Stimulated activated CD4-positive, alpha-beta T cell treated with anti-CD3 and anti-CD28 coated beads, Interleukin-4, amount 100 ng/mL, for 48 hours (primary cell): ENCODE measurements around the gene APC.
"Not testable (repeated sequence)": the region's sequence is repeated elsewhere in the genome, so short reads cannot be mapped to it uniquely, and the experiment has no call there.

Source experiments
- DNase-seq, 2 donors: peaks; one replicate each; pipeline ENCODE4 v3.0.0-alpha.2; 2020; ENCODE audit warnings: low read depth in 2 of 2

Gene APC

GRCh38 chr5:112716895-112717294 is 20.8 kb upstream of the APC start:
- DNase-seq = not testable (repeated sequence)

- DNase-seq = no peak
These were observed 20.1 kb upstream of the APC start for GRCh38 chr5:112717506-112718082.

GRCh38 chr5:112718344-112718743 is 19.3 kb upstream of the APC start:
- DNase-seq = no peak

GRCh38 chr5:112720576-112720975 is 17.1 kb upstream of the APC start:
- DNase-seq = no peak

GRCh38 chr5:112724901-112725300 is 12.8 kb upstream of the APC start:
- DNase-seq = no peak

GRCh38 chr5:112729630-112730029 is 8.1 kb upstream of the APC start:
- DNase-seq = no peak

GRCh38 chr5:112732131-112732530 is 5.6 kb upstream of the APC start:
- no peak for DNase-seq

- no peak for DNase-seq
These were observed 4.1 kb upstream of the APC start for GRCh38 chr5:112733586-112733985.

GRCh38 chr5:112734597-112734996 is 3.1 kb upstream of the APC start:
- DNase-seq = no peak

- no peak for DNase-seq
These were observed 2.0 kb upstream of the APC start for GRCh38 chr5:112735702-112736101.

- no peak for DNase-seq
These were observed 619 bp upstream of the APC start for GRCh38 chr5:112737070-112737462.

GRCh38 chr5:112738191-112738560 is 491 bp downstream of the APC start:
- no peak for DNase-seq

- DNase-seq = no peak
These were observed 4.7 kb downstream of the APC start for GRCh38 chr5:112742424-112742823.

GRCh38 chr5:112743631-112744030 is 5.9 kb downstream of the APC start:
- DNase-seq = no peak

GRCh38 chr5:112752335-112752734 is 14.7 kb downstream of the APC start:
- no peak for DNase-seq

GRCh38 chr5:112755703-112756102 is 18.0 kb downstream of the APC start:
- no peak for DNase-seq

- no peak for DNase-seq
These were observed 20.0 kb downstream of the APC start for GRCh38 chr5:112757468-112758208.

GRCh38 chr5:112758676-112759075 is 21.0 kb downstream of the APC start:
- DNase-seq = no peak

GRCh38 chr5:112762113-112762810 is 24.6 kb downstream of the APC start:
- no peak for DNase-seq

GRCh38 chr5:112763165-112763564 is 25.5 kb downstream of the APC start:
- no peak for DNase-seq

GRCh38 chr5:112772124-112772523 is 34.4 kb downstream of the APC start:
- DNase-seq = no peak

- no peak for DNase-seq
These were observed 38.7 kb downstream of the APC start for GRCh38 chr5:112776301-112776856.

GRCh38 chr5:112779531-112779930 is 41.8 kb downstream of the APC start:
- no peak for DNase-seq
